ENCODE data around the gene GPR153. TPM values are rescaled to one million over a fixed set of nuclear protein-coding genes. Genes with fewer than 3 reads are reported as not detected.

Gene GPR153
- total RNA-seq, 1 experiment from 2014 or later = 98.7 TPM

- Histone ChIP-seq H3K4me3 (ENCODE audit: low read length) (no peak overlapping the region), H4K20me1 (ENCODE audit: low read length) (no peaks in the 10 kb centered on the region), H3K36me3 (ENCODE audit: low read depth, low read length) (peaks cover 1% of the 10 kb centered on the region; the same call in 1 of the 2 replicates), H3K27me3 (ENCODE audit: low read length) (no peaks in the 10 kb centered on the region), H3K4me2 (ENCODE audit: low read length) (no peak overlapping the region), H3K9me3 (ENCODE audit: low read length) (no peaks in the 10 kb centered on the region), H3K9ac (ENCODE audit: low read length) (no peak overlapping the region), H3K27ac (ENCODE audit: low read length) (no peak overlapping the region), H3K79me2 (ENCODE audit: low read length) (no peaks in the 10 kb centered on the region), H3F3A (ENCODE audit: low read length, unreplicated experiment) (no peaks in the 10 kb centered on the region), H2AFZ (ENCODE audit: low read length) (no peak overlapping the region), H3K4me1 (ENCODE audit: insufficient read depth, low read length) (peaks cover 21% of the 10 kb centered on the region), H3K9me2 (replicated peaks; ENCODE audit: low read length) (no peaks in the 10 kb centered on the region)
- ATAC-seq = no peak
- ChIA-PET CTCF (no interaction called here), POLR2A (ENCODE audit: unreplicated experiment) (no interaction called here)
- intact Hi-C loops (cut with micrococcal nuclease) = loop anchor here (5.0 kb wide), 1 partner anchor 42 kb away; the partner anchor contains the start of gene RNF207
- TF ChIP-seq EZH2 (IDR thresholded peaks at IDR 0.05; ENCODE audit: low read length, unreplicated experiment) (no peak), CTCF (conservative IDR thresholded peaks at IDR 0.05; ENCODE audit: low read depth, low read length) (no peak), EZH2phosphoT487 (IDR thresholded peaks at IDR 0.05; ENCODE audit: borderline replicate concordance, low read length) (no peak)
- BruUV-seq (replicated peaks) = no TSS peak
- DNase-seq = no peak
Observed at GRCh38 chr1:6248932-6249738, 11.8 kb downstream of the GPR153 start.

- Histone ChIP-seq H3K4me2 (ENCODE audit: low read length) (no peak overlapping the region), H2AFZ (ENCODE audit: low read length) (no peak overlapping the region), H4K20me1 (ENCODE audit: low read length) (no peaks in the 10 kb centered on the region), H3K9me3 (ENCODE audit: low read length) (no peaks in the 10 kb centered on the region), H3K36me3 (ENCODE audit: low read depth, low read length) (no peaks in the 10 kb centered on the region), H3K4me3 (ENCODE audit: low read length) (no peak overlapping the region), H3K79me2 (ENCODE audit: low read length) (no peaks in the 10 kb centered on the region), H3K9me2 (replicated peaks; ENCODE audit: low read length) (no peaks in the 10 kb centered on the region), H3F3A (ENCODE audit: low read length, unreplicated experiment) (no peaks in the 10 kb centered on the region), H3K27me3 (ENCODE audit: low read length) (peaks cover 4% of the 10 kb centered on the region), H3K27ac (ENCODE audit: low read length) (peak overlapping the region; percentile 67), H3K4me1 (ENCODE audit: insufficient read depth, low read length) (peaks cover 21% of the 10 kb centered on the region), H3K9ac (ENCODE audit: low read length) (no peak overlapping the region)
- ATAC-seq = no peak
- ChIA-PET CTCF (no interaction called here), POLR2A (ENCODE audit: unreplicated experiment) (no interaction called here)
- BruUV-seq (replicated peaks) = no TSS peak
- DNase-seq = no peak
- TF ChIP-seq CTCF (conservative IDR thresholded peaks at IDR 0.05; ENCODE audit: low read depth, low read length) = no peak
- no peak for TF ChIP-seq EZH2phosphoT487 (IDR thresholded peaks at IDR 0.05; ENCODE audit: borderline replicate concordance, low read length)
- TF ChIP-seq EZH2 (IDR thresholded peaks at IDR 0.05; ENCODE audit: low read length, unreplicated experiment) = no peak
- intact Hi-C loops (cut with micrococcal nuclease) = loop anchor here (5.0 kb wide), 1 partner anchor 41 kb away; the partner anchor contains the start of gene RNF207
Observed at GRCh38 chr1:6248161-6248776, 12.6 kb downstream of the GPR153 start.
